H9 (cell line): ENCODE measurements around the gene SRC. TPM values are rescaled to one million over a fixed set of nuclear protein-coding genes. Genes with fewer than 3 reads are reported as not detected.
A peak's percentile ranks its signal among the peaks of the same experiment; 100 is the strongest.

ENCODE experiments used
- DNase-seq: peaks from one replicate; pipeline ENCODE4 v3.0.0-alpha.2; 2017
- H2AFZ ChIP-seq: one replicate; pipeline ENCODE4 v1.6.1; 2013; ENCODE audit warnings: mild to moderate bottlenecking, low read length, control low read depth, moderate library complexity
- H2AK5ac ChIP-seq: 2 replicates; pipeline ENCODE4 v1.6.1; 2013; ENCODE audit warnings: low read length, control low read depth, mixed read lengths; ENCODE audit not compliant: insufficient read length
- H2BK120ac ChIP-seq: one replicate; pipeline ENCODE4 v1.6.1; 2013; ENCODE audit warnings: low read depth, mild to moderate bottlenecking, low read length, control low read depth, inconsistent platforms; ENCODE audit not compliant: poor library complexity, severe bottlenecking
- H2BK12ac ChIP-seq: 2 replicates; pipeline ENCODE4 v1.6.1; 2013; ENCODE audit warnings: low read length, control low read depth, mixed read lengths, low read depth; ENCODE audit not compliant: insufficient read length
- H2BK15ac ChIP-seq: 2 replicates; pipeline ENCODE4 v1.6.1; 2013; ENCODE audit warnings: low read depth, low read length, control low read depth
- H2BK20ac ChIP-seq: one replicate; pipeline ENCODE4 v1.6.1; 2013; ENCODE audit warnings: low read depth, mild to moderate bottlenecking, low read length, control low read depth, inconsistent platforms; ENCODE audit not compliant: poor library complexity, severe bottlenecking
- H2BK5ac ChIP-seq: 2 replicates; pipeline ENCODE4 v1.6.1; 2013; ENCODE audit warnings: low read length, control low read depth, mixed read lengths; ENCODE audit not compliant: insufficient read length
- H3K14ac ChIP-seq: 2 replicates; pipeline ENCODE4 v1.6.1; 2013; ENCODE audit warnings: low read length, control low read depth; ENCODE audit not compliant: insufficient read depth
- H3K18ac ChIP-seq: 2 replicates; pipeline ENCODE4 v1.6.1; 2013; ENCODE audit warnings: low read depth, mild to moderate bottlenecking, mixed read lengths, low read length, control low read depth; ENCODE audit not compliant: insufficient read length
- H3K23ac ChIP-seq: 2 replicates; pipeline ENCODE4 v1.6.1; 2013; ENCODE audit warnings: low read length, control low read depth, mixed read lengths, low read depth; ENCODE audit not compliant: insufficient read length
- H3K23me2 ChIP-seq: 2 replicates; pipeline ENCODE4 v1.6.1; 2013; ENCODE audit warnings: low read depth, mild to moderate bottlenecking, mixed read lengths, low read length, control low read depth; ENCODE audit not compliant: insufficient read length, poor library complexity, severe bottlenecking
- H3K27ac ChIP-seq: 2 replicates; pipeline ENCODE4 v1.5.1; 2013; ENCODE audit warnings: low read length, control low read depth, mixed read lengths, low read depth; ENCODE audit not compliant: insufficient read length
- H3K27me3 ChIP-seq: 2 replicates; pipeline ENCODE4 v1.6.1; 2013; ENCODE audit warnings: low read length, control low read depth, inconsistent platforms; ENCODE audit not compliant: insufficient read depth
- H3K4ac ChIP-seq: 2 replicates; pipeline ENCODE4 v1.6.1; 2013; ENCODE audit warnings: low read depth, mild to moderate bottlenecking, control low read depth, inconsistent platforms, low read length, moderate library complexity
- H3K4me1 ChIP-seq: 2 replicates; pipeline ENCODE4 v1.6.1; 2013; ENCODE audit warnings: low read length, control low read depth, inconsistent platforms; ENCODE audit not compliant: insufficient read depth
- H3K4me2 ChIP-seq: 2 replicates; pipeline ENCODE4 v1.6.1; 2013; ENCODE audit warnings: low read length, control low read depth, mixed read lengths; ENCODE audit not compliant: insufficient read length, insufficient read depth
- H3K56ac ChIP-seq: 2 replicates; pipeline ENCODE4 v1.6.1; 2013; ENCODE audit warnings: low read depth, mild to moderate bottlenecking, mixed read lengths, low read length, control low read depth; ENCODE audit not compliant: insufficient read length
- H3K79me1 ChIP-seq: 2 replicates; pipeline ENCODE4 v1.6.1; 2013; ENCODE audit warnings: low read depth, mild to moderate bottlenecking, moderate library complexity, low read length, control low read depth, inconsistent platforms; ENCODE audit not compliant: insufficient read depth, poor library complexity, severe bottlenecking
- H3K79me2 ChIP-seq: 2 replicates; pipeline ENCODE4 v1.6.1; 2013; ENCODE audit warnings: low read length, control low read depth, inconsistent platforms; ENCODE audit not compliant: insufficient read depth
- H3K9ac ChIP-seq: 2 replicates; pipeline ENCODE4 v1.6.1; 2013; ENCODE audit warnings: low read length, control low read depth, mixed read lengths; ENCODE audit not compliant: insufficient read length; ENCODE audit errors: extremely low read depth
- H3K9me3 ChIP-seq: one replicate; pipeline ENCODE4 v1.6.1; 2013; ENCODE audit warnings: low read depth, low read length, inconsistent platforms; ENCODE audit not compliant: control insufficient read depth
- H3T11ph ChIP-seq: one replicate; pipeline ENCODE4 v1.6.1; 2013; ENCODE audit warnings: mild to moderate bottlenecking, low read length, control low read depth, inconsistent platforms
- H4K20me1 ChIP-seq: one replicate; pipeline ENCODE4 v1.6.1; 2013; ENCODE audit not compliant: control insufficient read depth, insufficient read length, insufficient read depth
- H4K5ac ChIP-seq: 2 replicates; pipeline ENCODE4 v1.6.1; 2013; ENCODE audit warnings: low read depth, mild to moderate bottlenecking, mixed read lengths, low read length, control low read depth; ENCODE audit not compliant: insufficient read length
- H4K8ac ChIP-seq: replicated peaks from 2 replicates; pipeline ENCODE4 v1.6.1; 2013; ENCODE audit warnings: low read length, control low read depth, mixed read lengths, low read depth; ENCODE audit not compliant: insufficient read length
- H4K91ac ChIP-seq: 2 replicates; pipeline ENCODE4 v1.6.1; 2013; ENCODE audit warnings: low read depth, mild to moderate bottlenecking, moderate library complexity, mixed read lengths, low read length, control low read depth; ENCODE audit not compliant: insufficient read length
- H3K27ac Mint-ChIP-seq, 3 experiments: 2 replicates in 2 of 3; 3 replicates in 1 of 3; pipeline ENCODE4 v1.8.0; 2020 to 2021; ENCODE audit warnings: mixed read lengths in 3 of 3, mild to moderate bottlenecking in 1 of 3, moderate library complexity in 1 of 3
- H3K27me3 Mint-ChIP-seq: 2 replicates; pipeline ENCODE4 v1.8.0; 2021; ENCODE audit warnings: low read depth, mild to moderate bottlenecking, moderate library complexity, mixed read lengths
- H3K36me3 Mint-ChIP-seq, 3 experiments: 2 replicates in 2 of 3; 3 replicates in 1 of 3; pipeline ENCODE4 v1.8.0; 2020 to 2021; ENCODE audit warnings: low read depth in 3 of 3, mixed read lengths in 3 of 3; ENCODE audit not compliant: insufficient read depth in 1 of 3
- H3K4me1 Mint-ChIP-seq, 2 experiments: 2 replicates each; pipeline ENCODE4 v1.8.0; 2020; ENCODE audit warnings: mixed read lengths in 2 of 2
- H3K4me3 Mint-ChIP-seq, 2 experiments: 2 replicates in 1 of 2; 3 replicates in 1 of 2; pipeline ENCODE4 v1.8.0; 2020 to 2021; ENCODE audit warnings: mild to moderate bottlenecking in 2 of 2, mixed read lengths in 2 of 2, moderate library complexity in 1 of 2
- H3K9me3 Mint-ChIP-seq, 2 experiments: 2 replicates in 1 of 2; 3 replicates in 1 of 2; pipeline ENCODE4 v1.8.0; 2020; ENCODE audit warnings: mild to moderate bottlenecking in 2 of 2, mixed read lengths in 2 of 2, moderate library complexity in 1 of 2
- CTCF ChIP-seq: fragments of 200-600 bp; sonication (generic); conservative IDR thresholded peaks from 3 replicates; pipeline ENCODE4 v1.8.0; 2021; ENCODE audit warnings: antibody characterized with exemption, mild to moderate bottlenecking
- WGBS: extraction: QIAGEN DNeasy Blood & Tissue Kit; methylation state at CpG from one replicate; pipeline ENCODE4 v1.1.7; 2013; ENCODE audit warnings: missing lambda C conversion rate, low lambda C conversion rate, mixed read lengths; ENCODE audit not compliant: insufficient read length; ENCODE audit errors: extremely low coverage; 5-methylcytosine and 5-hydroxymethylcytosine counted together
- total RNA-seq: library from RNA; stranded (reverse); gene quantifications from 2 replicates; pipeline ENCODE4 v1.2.1, GENCODE V29; 2021

The SRC gene
- total RNA-seq, 1 experiment from 2014 or later = 44.5 TPM

- Histone ChIP-seq H3K23me2 (peaks cover 2% of the 10 kb centered on the region), H2BK12ac (no peak overlapping the region), H3K4me1 (peaks cover 6% of the 10 kb centered on the region; the same call in 1 of the 2 replicates), H4K8ac (no peak overlapping the region), H3K18ac (no peak overlapping the region), H3K4me2 (no peak overlapping the region), H3K27ac (no peak overlapping the region), H4K91ac (no peak overlapping the region), H2AK5ac (no peak overlapping the region), H2BK20ac (no peak overlapping the region), H4K20me1 (no peaks in the 10 kb centered on the region), H3K56ac (no peak overlapping the region), H3K4ac (no peak overlapping the region), H2BK120ac (no peak overlapping the region), H2AFZ (no peak overlapping the region), H3T11ph (no peak overlapping the region), H3K79me1 (no peaks in the 10 kb centered on the region), H2BK15ac (no peak overlapping the region), H4K5ac (no peak overlapping the region), H3K23ac (no peak overlapping the region), H3K27me3 (no peaks in the 10 kb centered on the region; the same call in 1 of the 2 replicates), H3K14ac (no peak overlapping the region), H2BK5ac (no peak overlapping the region), H3K9me3 (no peaks in the 10 kb centered on the region), H3K9ac (no peak overlapping the region), H3K79me2 (no peaks in the 10 kb centered on the region)
- H3K27ac Mint-ChIP-seq = peak overlapping the region in 1 of 3 experiments; percentile 67; a peak in 2 of 7 replicates
- H3K4me1 Mint-ChIP-seq = peaks cover 31 to 43% of the 10 kb centered on the region in 2 experiments
- no peak for TF ChIP-seq CTCF
- 0 out of 5 replicates have a peak overlapping the region, but pooled peaks of 1 of the 2 experiments have one; percentile 19 for H3K4me3 Mint-ChIP-seq
- H3K9me3 Mint-ChIP-seq = no peaks in the 10 kb centered on the region
- peaks cover 4 to 31% (median 29%) of the 10 kb centered on the region in 3 experiments for H3K36me3 Mint-ChIP-seq
- no peak for DNase-seq
- peaks cover 21% of the 10 kb centered on the region for H3K27me3 Mint-ChIP-seq
- WGBS = no CpG with 5 or more reads among the region's 11 CpGs
Observed at GRCh38 chr20:37405351-37405897, 59.5 kb downstream of the SRC start.
